ENCODE data around the gene C12orf42. TPM values are rescaled to one million over a fixed set of nuclear protein-coding genes. Genes with fewer than 3 reads are reported as not detected.

Gene C12orf42
- total RNA-seq, result not detected

DNA sequence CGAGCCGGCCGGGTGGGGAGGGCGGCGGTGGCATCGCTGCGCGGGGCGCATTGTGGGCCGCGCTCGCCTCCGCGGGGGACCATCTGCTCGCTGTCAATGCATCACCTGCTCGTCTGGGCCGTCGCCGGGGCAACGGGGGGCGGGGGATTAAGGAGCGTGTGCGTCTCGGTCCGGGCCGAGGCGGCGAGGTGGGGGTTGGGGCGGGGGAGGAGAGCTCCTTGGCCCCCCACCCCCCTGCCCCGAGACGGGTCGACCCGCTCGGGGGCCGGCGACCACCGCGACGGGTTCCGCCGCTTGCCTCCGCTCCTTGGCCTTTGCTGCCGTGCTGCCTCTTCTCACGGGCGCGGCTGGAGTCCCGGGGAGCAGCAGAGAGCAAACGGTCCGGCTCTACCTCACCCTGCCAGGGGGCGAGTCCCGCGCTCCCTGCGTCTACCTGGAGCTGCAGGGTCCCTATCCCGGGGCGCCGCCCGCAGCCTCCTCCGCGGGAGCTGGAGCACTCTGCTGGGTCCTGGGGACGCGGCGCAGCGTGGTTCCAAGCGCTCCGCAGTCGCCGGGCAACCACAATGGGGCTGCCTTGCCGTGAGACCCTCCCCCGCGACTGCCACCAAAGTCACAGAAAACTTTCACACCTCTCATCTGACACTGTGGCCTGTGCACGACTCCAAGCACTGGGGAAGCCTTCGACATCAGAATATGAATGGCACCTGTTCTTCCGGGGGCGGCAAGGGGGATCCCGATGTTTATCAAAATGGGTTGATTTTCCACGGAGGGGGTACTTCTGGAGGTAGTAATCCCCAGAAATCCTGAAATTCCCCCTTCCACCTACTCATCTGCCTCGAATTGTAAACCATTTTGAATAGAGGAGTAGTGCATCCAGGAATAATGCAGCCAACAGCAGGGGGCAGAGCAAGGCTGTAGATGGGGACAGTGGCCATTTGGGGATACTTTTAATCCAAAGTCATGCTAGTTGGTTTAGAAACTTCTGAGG is at the start of gene C12orf42:
Gene C12orf42, minus strand, starts transcription at position 500 of the 988 bp plus-strand sequence. CDS start 17,542 bp downstream, outside the sequence.
- Histone ChIP-seq H3K4me1 (peaks cover 8 to 15% (median 12%) of the 10 kb centered on the region in 4 donors), H3K27ac (no peak within 1 kb of the TSS), H3K4me3 (peak within 1 kb of the TSS in 3 of 4 donors; percentile 33 to 45 (median 44)), H3K9me3 (no peaks in the 10 kb centered on the region), H3K27me3 (peaks cover 0 to 17% (median 5%) of the 10 kb centered on the region in 4 donors), H3K36me3 (no peaks in the 10 kb centered on the region)
- WGBS, 2 donors, result 0 to 3% methylated on average over 5 to 18 of the region's 77 CpGs
- ATAC-seq (ENCODE audit: low FRiP score in 2 of 2) (peak in 1 of 2 donors; percentile 70), DNase-seq (peak in 1 of 2 donors; percentile 92)
- no peak for TF ChIP-seq POLR2AphosphoS5 (IDR thresholded peaks at IDR 0.05)
- no peak for TF ChIP-seq POLR2A (IDR thresholded peaks at IDR 0.05)
- TF ChIP-seq CTCF (IDR thresholded peaks at IDR 0.05), result no peak
- no peak for TF ChIP-seq EP300 (IDR thresholded peaks at IDR 0.05)

GRCh38 chr12:103542078-103542477 is 46.3 kb upstream of the C12orf42 start:
- 81 to 92% methylated on average over 3 of the region's 3 CpGs for WGBS, 2 donors
- Histone ChIP-seq H3K36me3 (no peaks in the 10 kb centered on the region), H3K4me1 (no peaks in the 10 kb centered on the region), H3K27ac (no peak overlapping the region), H3K9me3 (no peaks in the 10 kb centered on the region), H3K4me3 (no peak overlapping the region), H3K27me3 (no peaks in the 10 kb centered on the region)
- TF ChIP-seq CTCF (IDR thresholded peaks at IDR 0.05), result no peak
- no peak for TF ChIP-seq EP300 (IDR thresholded peaks at IDR 0.05)
- no peak for TF ChIP-seq POLR2A (IDR thresholded peaks at IDR 0.05)
- TF ChIP-seq POLR2AphosphoS5 (IDR thresholded peaks at IDR 0.05), result no peak
- ATAC-seq (ENCODE audit: low FRiP score in 2 of 2), result no peak
- DNase-seq, result no peak

- TF ChIP-seq POLR2AphosphoS5 (IDR thresholded peaks at IDR 0.05), result no peak
- TF ChIP-seq CTCF (IDR thresholded peaks at IDR 0.05), result no peak
- no peak for TF ChIP-seq EP300 (IDR thresholded peaks at IDR 0.05)
- TF ChIP-seq POLR2A (IDR thresholded peaks at IDR 0.05), result no peak
- Histone ChIP-seq H3K27me3 (no peaks in the 10 kb centered on the region), H3K27ac (no peak overlapping the region), H3K4me1 (no peaks in the 10 kb centered on the region), H3K4me3 (no peak overlapping the region), H3K36me3 (no peaks in the 10 kb centered on the region), H3K9me3 (no peaks in the 10 kb centered on the region)
- no peak for ATAC-seq (ENCODE audit: low FRiP score in 2 of 2)
- WGBS, 2 donors, result 38 to 43% methylated on average over 3 of the region's 3 CpGs
- DNase-seq, result no peak
These were observed 44.6 kb upstream of the C12orf42 start for GRCh38 chr12:103540319-103540718.

GRCh38 chr12:103538397-103538796 is 42.6 kb upstream of the C12orf42 start:
- 52 to 68% methylated on average over 1 of the region's 1 CpG for WGBS, 2 donors
- no peak for TF ChIP-seq POLR2A (IDR thresholded peaks at IDR 0.05)
- TF ChIP-seq EP300 (IDR thresholded peaks at IDR 0.05), result no peak
- TF ChIP-seq CTCF (IDR thresholded peaks at IDR 0.05), result no peak
- no peak for TF ChIP-seq POLR2AphosphoS5 (IDR thresholded peaks at IDR 0.05)

More at GRCh38 chr12:103538397-103538796, 42.6 kb upstream of the C12orf42 start:
- no peak overlapping the region for H3K27ac ChIP-seq
- ATAC-seq (ENCODE audit: low FRiP score in 2 of 2) (no peak), DNase-seq (no peak)
- H3K4me3 ChIP-seq, result no peak overlapping the region
- H3K4me1 ChIP-seq, result no peaks in the 10 kb centered on the region
- no peaks in the 10 kb centered on the region for H3K27me3 ChIP-seq
- H3K36me3 ChIP-seq, result no peaks in the 10 kb centered on the region
- no peaks in the 10 kb centered on the region for H3K9me3 ChIP-seq

All from upper lobe of left lung (tissue), 6 donors.